Lung (tissue), 12 donors: Measurements from ENCODE around the gene PAK6. TPM values are rescaled to one million over a fixed set of nuclear protein-coding genes. Genes with fewer than 3 reads are reported as not detected.

ENCODE experiments used
- ATAC-seq: fragments of 200-7000 bp; cut with Tn5 transposase; one replicate; pipeline ENCODE4 v1.9.1; 2020; ENCODE audit warnings: moderate number of reproducible peaks; ENCODE audit not compliant: insufficient read depth, low FRiP score
- DNase-seq, 3 donors: peaks; one replicate each; pipeline ENCODE4 v3.0.0-alpha.2; 2013 to 2017
- H3K27ac ChIP-seq, 2 donors: one replicate each; pipeline ENCODE4 v1.5.1; 2013; ENCODE audit warnings: mild to moderate bottlenecking in 2 of 2, moderate library complexity in 2 of 2, control low read depth in 1 of 2, inconsistent platforms in 1 of 2, low read depth in 1 of 2, low read length in 1 of 2
- H3K27me3 ChIP-seq, 3 donors: one replicate each; pipeline ENCODE4 v1.5.1; 2013; ENCODE audit warnings: low read length in 2 of 3; ENCODE audit not compliant: control insufficient read depth in 3 of 3, insufficient read depth in 3 of 3
- H3K36me3 ChIP-seq, 4 donors: one replicate each; pipeline ENCODE4 v1.5.1; 2013; ENCODE audit warnings: low read length in 4 of 4, mild to moderate bottlenecking in 1 of 4, moderate library complexity in 1 of 4; ENCODE audit not compliant: control insufficient read depth in 4 of 4, insufficient read depth in 4 of 4
- H3K4me1 ChIP-seq, 5 donors: one replicate each; pipeline ENCODE4 v1.5.1; 2013; ENCODE audit warnings: low read length in 5 of 5, mild to moderate bottlenecking in 2 of 5, moderate library complexity in 1 of 5; ENCODE audit not compliant: control insufficient read depth in 5 of 5, insufficient read depth in 5 of 5
- H3K4me3 ChIP-seq: one replicate; pipeline ENCODE4 v1.5.1; 2013; ENCODE audit warnings: mild to moderate bottlenecking, control low read depth, moderate library complexity
- H3K9ac ChIP-seq, 2 donors: one replicate each; pipeline ENCODE4 v1.5.1; 2013; ENCODE audit warnings: low read length in 2 of 2, control low read depth in 1 of 2; ENCODE audit not compliant: insufficient read depth in 1 of 2
- H3K9me3 ChIP-seq, 4 donors: one replicate each; pipeline ENCODE4 v1.5.1; 2013; ENCODE audit warnings: low read length in 3 of 4, mild to moderate bottlenecking in 1 of 4, moderate library complexity in 1 of 4; ENCODE audit not compliant: control insufficient read depth in 4 of 4, insufficient read depth in 3 of 4
- WGBS, 2 donors: extraction: QIAGEN DNeasy Blood & Tissue Kit; methylation state at CpG; one replicate each; pipeline ENCODE4 v1.1.7; 2013; 5-methylcytosine and 5-hydroxymethylcytosine counted together
- polyA plus RNA-seq, 2 donors: library from polyadenylated mRNA; stranded (reverse); fragments of 200-250 nt; gene quantifications; one replicate each; pipeline ENCODE4 v1.2.1, GENCODE V29; 2013
- total RNA-seq, 2 donors: library from RNA; depleted of rRNA in 1 of 2; stranded (reverse); fragments of >200 nt in 1 of 2; gene quantifications; one replicate each; pipeline ENCODE4 v1.2.1, GENCODE V29; 2014 to 2021
- TF ChIP-seq, protein P1 (sequence below): IDR thresholded peaks from 2 replicates; pipeline ENCODE4 v1.5.1; 2012; ENCODE audit warnings: mild to moderate bottlenecking; ENCODE audit errors: control extremely low read depth, extremely low read depth
- donor health status: control.
- donor health status: control.
- donor health status: Bipolar disorder and iron deficiency.
- donor health status: healthy.
- donor health status: DM: yes; HTN: yes; CAD: no.

The PAK6 gene
- total and polyA plus RNA-seq, 4 donors, result 5.8 to 10.4 (median 7.2) TPM

DNA sequence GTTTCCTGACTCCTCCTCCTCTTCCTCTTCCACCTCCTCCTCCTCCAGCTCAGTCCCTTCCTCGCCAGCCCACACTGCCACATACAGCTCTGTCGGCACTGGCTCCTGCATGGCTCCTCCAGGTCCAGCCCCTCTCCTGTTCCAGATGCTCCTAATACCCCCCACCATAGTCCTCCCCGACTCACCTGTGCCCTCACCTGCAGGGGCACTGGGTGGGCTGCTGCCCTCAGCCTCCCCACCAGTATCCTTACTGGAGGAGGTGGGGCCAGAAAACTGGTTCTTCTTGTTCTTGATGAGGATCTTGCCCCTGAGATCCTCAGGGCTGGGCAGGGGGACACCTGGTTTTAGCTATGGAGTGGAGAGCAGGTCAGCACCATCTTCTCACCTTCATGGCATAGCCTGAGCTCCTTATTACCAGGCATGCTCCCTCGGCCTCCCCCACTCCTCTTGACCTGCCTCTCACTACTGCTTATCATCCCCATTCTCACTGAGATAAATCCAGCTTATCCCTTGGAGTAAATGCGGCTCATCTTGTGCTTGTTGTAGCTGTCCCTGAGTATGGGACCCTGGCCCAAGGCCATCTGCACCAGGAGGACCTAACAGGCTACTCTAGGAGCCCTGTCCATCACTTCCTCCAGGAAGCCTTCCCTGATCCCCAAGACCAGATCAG lies 57.8 kb downstream of the PAK6 start:
- Histone ChIP-seq H3K27ac (no peak overlapping the region), H3K36me3 (peaks cover 0 to 3% (median 0%) of the 10 kb centered on the region in 4 donors), H3K4me3 (no peak overlapping the region), H3K9ac (no peak overlapping the region), H3K9me3 (peaks cover 0 to 4% (median 0%) of the 10 kb centered on the region in 4 donors), H3K4me1 (peaks cover 0 to 17% (median 8%) of the 10 kb centered on the region in 5 donors), H3K27me3 (peaks cover 0 to 6% (median 4%) of the 10 kb centered on the region in 3 donors)
- 88 to 92% methylated on average over 5 of the region's 5 CpGs for WGBS, 2 donors
- TF ChIP-seq, protein P1, sequence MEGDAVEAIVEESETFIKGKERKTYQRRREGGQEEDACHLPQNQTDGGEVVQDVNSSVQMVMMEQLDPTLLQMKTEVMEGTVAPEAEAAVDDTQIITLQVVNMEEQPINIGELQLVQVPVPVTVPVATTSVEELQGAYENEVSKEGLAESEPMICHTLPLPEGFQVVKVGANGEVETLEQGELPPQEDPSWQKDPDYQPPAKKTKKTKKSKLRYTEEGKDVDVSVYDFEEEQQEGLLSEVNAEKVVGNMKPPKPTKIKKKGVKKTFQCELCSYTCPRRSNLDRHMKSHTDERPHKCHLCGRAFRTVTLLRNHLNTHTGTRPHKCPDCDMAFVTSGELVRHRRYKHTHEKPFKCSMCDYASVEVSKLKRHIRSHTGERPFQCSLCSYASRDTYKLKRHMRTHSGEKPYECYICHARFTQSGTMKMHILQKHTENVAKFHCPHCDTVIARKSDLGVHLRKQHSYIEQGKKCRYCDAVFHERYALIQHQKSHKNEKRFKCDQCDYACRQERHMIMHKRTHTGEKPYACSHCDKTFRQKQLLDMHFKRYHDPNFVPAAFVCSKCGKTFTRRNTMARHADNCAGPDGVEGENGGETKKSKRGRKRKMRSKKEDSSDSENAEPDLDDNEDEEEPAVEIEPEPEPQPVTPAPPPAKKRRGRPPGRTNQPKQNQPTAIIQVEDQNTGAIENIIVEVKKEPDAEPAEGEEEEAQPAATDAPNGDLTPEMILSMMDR, result no peak
- no peak for ATAC-seq
- DNase-seq, result no peak

DNA sequence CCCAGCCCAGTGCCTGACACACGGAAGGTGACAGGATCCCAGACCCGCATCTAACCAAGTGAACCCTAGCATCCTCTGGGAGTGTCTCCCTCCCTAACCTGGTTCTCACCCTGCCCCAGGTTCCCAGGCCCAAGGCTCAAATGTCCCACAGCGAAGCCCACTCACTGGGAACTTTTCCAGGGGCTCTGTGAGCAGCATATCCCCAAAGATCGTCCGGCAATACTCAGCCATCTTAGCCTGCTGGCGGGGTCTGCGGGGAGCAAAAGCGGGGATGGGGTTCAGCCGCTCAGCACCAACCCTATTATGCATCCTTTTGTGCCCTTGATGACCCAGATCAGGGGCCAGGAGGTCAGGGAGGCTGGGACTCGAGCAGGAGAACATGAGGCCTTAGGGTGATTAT lies 58.5 kb downstream of the PAK6 start:
- Histone ChIP-seq H3K27ac (no peak overlapping the region), H3K4me3 (no peak overlapping the region), H3K9ac (no peak overlapping the region), H3K4me1 (peaks cover 0 to 24% (median 10%) of the 10 kb centered on the region in 5 donors), H3K27me3 (peaks cover 0 to under 1% (median 0%) of the 10 kb centered on the region in 3 donors), H3K36me3 (peaks cover 0 to 3% (median 0%) of the 10 kb centered on the region in 4 donors), H3K9me3 (peaks cover 0 to 2% (median 0%) of the 10 kb centered on the region in 4 donors)
- DNase-seq (no peak), ATAC-seq (no peak)
- TF ChIP-seq, protein P1, result no peak
- WGBS, 2 donors, result 96% methylated on average over 10 of the region's 10 CpGs

DNA sequence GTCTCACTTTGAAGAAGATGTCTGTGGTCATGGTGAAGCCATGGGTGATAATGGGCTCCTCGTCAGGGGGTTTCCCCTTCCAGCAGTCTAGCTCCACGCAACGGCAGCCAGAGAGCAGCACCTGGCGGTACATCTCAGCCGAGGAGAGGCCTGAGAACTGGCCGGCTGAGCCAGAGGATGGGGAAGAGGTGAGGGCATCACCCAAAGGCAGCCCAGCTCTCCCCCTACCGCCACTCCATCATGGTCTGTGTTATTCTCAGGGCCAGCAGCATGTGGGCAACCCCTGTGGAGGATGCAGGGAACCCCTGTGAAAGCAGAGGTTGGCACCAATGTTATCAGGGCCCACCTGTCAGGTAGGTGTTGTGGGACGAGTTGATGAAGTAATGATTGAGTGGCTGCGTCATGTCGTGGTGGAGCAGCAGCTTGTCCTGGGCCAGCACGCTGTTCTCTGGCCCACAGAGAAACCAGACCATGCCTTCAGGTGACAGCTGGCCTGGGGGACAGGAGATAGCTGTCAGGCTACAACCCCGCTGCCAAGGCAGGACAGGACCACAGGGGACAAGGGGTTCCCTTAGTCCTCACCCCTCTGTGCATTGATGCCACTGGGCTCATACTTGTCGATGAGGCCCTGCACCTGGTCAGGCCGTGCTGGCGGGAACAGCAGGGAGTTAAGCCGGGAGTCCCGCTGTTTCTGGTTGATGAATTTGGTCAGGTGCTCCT lies 59.5 kb downstream of the PAK6 start:
- WGBS, 2 donors, result 94% methylated on average over 17 of the region's 17 CpGs
- Histone ChIP-seq H3K9ac (no peak overlapping the region), H3K27ac (no peak overlapping the region), H3K4me1 (peaks cover 0 to 24% (median 11%) of the 10 kb centered on the region in 5 donors), H3K27me3 (no peaks in the 10 kb centered on the region), H3K36me3 (peaks cover 0 to 6% (median 0%) of the 10 kb centered on the region in 4 donors), H3K9me3 (peaks cover 0 to 2% (median 0%) of the 10 kb centered on the region in 4 donors), H3K4me3 (no peak overlapping the region)
- no peak for ATAC-seq
- DNase-seq, result no peak
- TF ChIP-seq, protein P1, result no peak
